H1 (cell line): Measurements from ENCODE around the gene DAB2IP. TPM values are rescaled to one million over a fixed set of nuclear protein-coding genes. Genes with fewer than 3 reads are reported as not detected.

Source experiments
- CTCF ChIA-PET: fragments of 300-600 bp; sonication (Branson Sonifier 250); formaldehyde crosslinking; loops from one replicate; lab custom pipeline; 2021; ENCODE audit not compliant: partially characterized antibody; lab: Charles Lee
- POLR2A ChIA-PET: fragments of 300-600 bp; sonication (Branson Sonifier 250); formaldehyde crosslinking; loops from one replicate; lab custom pipeline; 2021; ENCODE audit warnings: inconsistent platforms; ENCODE audit not compliant: partially characterized antibody; lab: Charles Lee
- DNase-seq, 2 experiments: peaks; one replicate each; pipeline versions ENCODE4 v3.0.0 to v3.0.0-alpha.2; 2010 to 2022; ENCODE audit warnings: low spot score in 2 of 2, low read depth in 1 of 2, mixed read lengths in 1 of 2
- FAIRE-seq: peaks from 2 replicates; lab custom pipeline; 2011; peaks lifted over from hg19 to GRCh38; lab: Jason Lieb, UNC
- H2AFZ ChIP-seq: 2 replicates; pipeline ENCODE4 v1.8.1; 2012; ENCODE audit warnings: low read length, inconsistent platforms
- H2AK5ac ChIP-seq: 2 replicates; pipeline ENCODE4 v1.6.1; 2013; ENCODE audit warnings: low read depth, low read length
- H2BK120ac ChIP-seq: replicated peaks from 2 replicates; pipeline ENCODE3; 2013; ENCODE audit warnings: low read depth, low read length, inconsistent platforms
- H2BK12ac ChIP-seq: 2 replicates; pipeline ENCODE4 v1.6.1; 2013; ENCODE audit warnings: low read depth, low read length
- H2BK15ac ChIP-seq: 2 replicates; pipeline ENCODE4 v1.6.1; 2013; ENCODE audit warnings: low read length
- H2BK20ac ChIP-seq: 2 replicates; pipeline ENCODE4 v1.6.1; 2013; ENCODE audit warnings: low read length
- H2BK5ac ChIP-seq: 2 replicates; pipeline ENCODE4 v1.6.1; 2013; ENCODE audit warnings: low read depth, low read length
- H3K14ac ChIP-seq: 2 replicates; pipeline ENCODE4 v1.6.1; 2013; ENCODE audit warnings: inconsistent platforms; ENCODE audit not compliant: insufficient read length
- H3K18ac ChIP-seq: 2 replicates; pipeline ENCODE4 v1.6.1; 2013; ENCODE audit warnings: low read length; ENCODE audit errors: extremely low read depth
- H3K23ac ChIP-seq: 2 replicates; pipeline ENCODE4 v1.6.1; 2013; ENCODE audit warnings: inconsistent platforms; ENCODE audit not compliant: insufficient read length
- H3K23me2 ChIP-seq: 2 replicates; pipeline ENCODE4 v1.6.1; 2013; ENCODE audit warnings: low read depth, low read length
- H3K27ac ChIP-seq: 2 replicates; pipeline ENCODE4 v1.6.1; 2011; ENCODE audit warnings: low read depth, low read length, inconsistent platforms
- H3K27me3 ChIP-seq, 4 experiments: replicated peaks in 1 of 4; 1 replicate in 1 of 4; 2 replicates in 3 of 4; pipeline versions ENCODE4 v1.6.1 to v1.8.1; 2011 to 2013; ENCODE audit warnings: low read length in 3 of 4, mild to moderate bottlenecking in 3 of 4, inconsistent platforms in 2 of 4, mixed read lengths in 2 of 4, moderate library complexity in 1 of 4; ENCODE audit not compliant: control insufficient read depth in 3 of 4, insufficient read depth in 3 of 4; ENCODE audit errors: extremely low read depth in 1 of 4
- H3K36me3 ChIP-seq, 4 experiments: 2 replicates each; pipeline versions ENCODE4 v1.6.1 to v1.8.1; 2011 to 2013; ENCODE audit warnings: mild to moderate bottlenecking in 4 of 4, low read length in 3 of 4, moderate library complexity in 2 of 4, control low read depth in 1 of 4, inconsistent platforms in 1 of 4; ENCODE audit not compliant: insufficient read depth in 4 of 4, control insufficient read depth in 2 of 4
- H3K4ac ChIP-seq: replicated peaks from 2 replicates; pipeline ENCODE3; 2013; ENCODE audit warnings: low read length, low read depth, mixed read lengths, inconsistent platforms; ENCODE audit not compliant: insufficient read length
- H3K4me1 ChIP-seq, 4 experiments: replicated peaks in 1 of 4; 1 replicate in 1 of 4; 2 replicates in 3 of 4; pipeline versions ENCODE4 v1.6.1 to v1.8.1; 2011 to 2013; ENCODE audit warnings: low read length in 3 of 4, inconsistent platforms in 2 of 4, mixed read lengths in 1 of 4; ENCODE audit not compliant: insufficient read depth in 4 of 4, control insufficient read depth in 3 of 4
- H3K4me2 ChIP-seq, 2 experiments: 2 replicates each; pipeline versions ENCODE4 v1.6.1 to v1.8.1; 2011 to 2013; ENCODE audit warnings: low read depth in 2 of 2, low read length in 2 of 2, control low read depth in 1 of 2, inconsistent platforms in 1 of 2, mild to moderate bottlenecking in 1 of 2; ENCODE audit not compliant: insufficient read depth in 1 of 2
- H3K4me3 ChIP-seq, 4 experiments: fragments of 200-600, 300-600 bp in 1 of 4; sonication (generic), shearing (Covaris generic), sonication (Bioruptor Twin) in 1 of 4; 2 replicates each; pipeline versions ENCODE4 v1.5.1 to v1.8.1; 2011 to 2016; ENCODE audit warnings: low read length in 4 of 4, low read depth in 3 of 4, control low read depth in 2 of 4, inconsistent platforms in 2 of 4, mild to moderate bottlenecking in 2 of 4, mixed read lengths in 1 of 4, moderate library complexity in 1 of 4; ENCODE audit not compliant: insufficient read depth in 2 of 4; ENCODE audit errors: extremely low read depth in 1 of 4
- H3K56ac ChIP-seq: replicated peaks from 2 replicates; pipeline ENCODE3; 2013; ENCODE audit warnings: low read depth, mild to moderate bottlenecking, mixed read lengths, low read length, inconsistent platforms; ENCODE audit not compliant: insufficient read length
- H3K79me1 ChIP-seq: 2 replicates; pipeline ENCODE4 v1.6.1; 2013; ENCODE audit warnings: low read depth, low read length, control low read depth
- H3K79me2 ChIP-seq, 2 experiments: 2 replicates each; pipeline versions ENCODE4 v1.6.1 to v1.8.1; 2012 to 2013; ENCODE audit warnings: low read length in 2 of 2, mild to moderate bottlenecking in 2 of 2, inconsistent platforms in 1 of 2; ENCODE audit not compliant: insufficient read depth in 2 of 2, control insufficient read depth in 1 of 2
- H3K9ac ChIP-seq, 4 experiments: replicated peaks in 1 of 4; 1 replicate in 1 of 4; 2 replicates in 3 of 4; pipeline versions ENCODE4 v1.6.1 to v1.8.1; 2011 to 2013; ENCODE audit warnings: low read depth in 3 of 4, low read length in 3 of 4, control low read depth in 2 of 4, mild to moderate bottlenecking in 2 of 4, moderate library complexity in 2 of 4, inconsistent platforms in 1 of 4; ENCODE audit errors: extremely low read depth in 1 of 4
- H3K9me3 ChIP-seq, 2 experiments: 2 replicates each; pipeline versions ENCODE4 v1.6.1 to v1.8.1; 2012 to 2013; ENCODE audit warnings: mild to moderate bottlenecking in 2 of 2, moderate library complexity in 2 of 2, control low read depth in 1 of 2, inconsistent platforms in 1 of 2, low read depth in 1 of 2, low read length in 1 of 2, mixed read lengths in 1 of 2; ENCODE audit not compliant: insufficient read depth in 2 of 2
- H4K20me1 ChIP-seq, 2 experiments: replicated peaks in 1 of 2; 2 replicates each; pipeline versions ENCODE3 to v1.8.1; 2011 to 2013; ENCODE audit warnings: inconsistent platforms in 2 of 2, low read length in 2 of 2, mild to moderate bottlenecking in 1 of 2; ENCODE audit not compliant: insufficient read depth in 2 of 2, control insufficient read depth in 1 of 2
- H4K5ac ChIP-seq: 2 replicates; pipeline ENCODE4 v1.6.1; 2013; ENCODE audit warnings: low read length, low read depth, mixed read lengths, inconsistent platforms; ENCODE audit not compliant: insufficient read length
- H4K8ac ChIP-seq: 2 replicates; pipeline ENCODE4 v1.8.0; 2013; ENCODE audit warnings: mild to moderate bottlenecking, moderate library complexity, low read length, inconsistent platforms; ENCODE audit not compliant: insufficient read depth; ENCODE audit errors: extremely low read depth
- H4K91ac ChIP-seq: replicated peaks from 2 replicates; pipeline ENCODE3; 2013; ENCODE audit warnings: low read length, mixed read lengths, inconsistent platforms; ENCODE audit not compliant: insufficient read length
- BACH1 ChIP-seq: IDR thresholded peaks from 2 replicates; pipeline ENCODE4 v1.6.1; 2012; ENCODE audit warnings: low read length, improper control_type of control experiment
- CBX5 ChIP-seq: fragments of 300-800, 300-1000 bp; sonication (generic); IDR thresholded peaks from 2 replicates; pipeline ENCODE4 v1.7.1; 2016; ENCODE audit warnings: antibody characterized with exemption, low read length, low read depth
- CBX8 ChIP-seq: fragments of 300-800, 300-1000 bp; sonication (generic); IDR thresholded peaks from 2 replicates; pipeline ENCODE4 v1.7.1; 2016; ENCODE audit warnings: low read depth, low read length, borderline replicate concordance
- JUN ChIP-seq: IDR thresholded peaks from 2 replicates; pipeline ENCODE4 v1.6.1; 2011; ENCODE audit warnings: low read depth, mild to moderate bottlenecking, improper control_type of control experiment, low read length
- POLR2AphosphoS5 ChIP-seq: IDR thresholded peaks from 2 replicates; pipeline ENCODE4 v1.6.1; 2011; ENCODE audit warnings: low read depth, low read length
- RBBP5 ChIP-seq: IDR thresholded peaks from 2 replicates; pipeline ENCODE4 v1.7.1; 2012; ENCODE audit warnings: low read depth, mild to moderate bottlenecking, inconsistent platforms, low read length, moderate library complexity, borderline replicate concordance
- SAP30 ChIP-seq: fragments of 300-600 bp; sonication (generic); IDR thresholded peaks from 2 replicates; pipeline ENCODE4 v1.7.1; 2012; ENCODE audit warnings: low read length, moderate library complexity, mild to moderate bottlenecking, inconsistent platforms; ENCODE audit not compliant: insufficient read depth, insufficient replicate concordance
- SP2 ChIP-seq: IDR thresholded peaks from 2 replicates; pipeline ENCODE4 v1.6.1; 2012; ENCODE audit warnings: mild to moderate bottlenecking, low read length, inconsistent platforms
- WGBS, 2 experiments: shearing (Covaris generic) in 1 of 2; methylation state at CpG; one replicate each; pipeline versions ENCODE4 v1.1.6 to v1.1.7; 2013 to 2015; ENCODE audit warnings: low lambda C conversion rate in 2 of 2, mixed read lengths in 2 of 2, inconsistent platforms in 1 of 2, low coverage in 1 of 2, missing lambda C conversion rate in 1 of 2; ENCODE audit not compliant: insufficient replicate concordance in 2 of 2, insufficient coverage in 1 of 2, insufficient read length in 1 of 2; ENCODE audit errors: extremely low coverage in 1 of 2, missing lambda C conversion rate in 1 of 2; 5-methylcytosine and 5-hydroxymethylcytosine counted together
- polyA plus RNA-seq, 7 experiments: library from polyadenylated mRNA; depleted of rRNA in 3 of 7; stranded (reverse) in 5 of 7; unstranded in 2 of 7; fragments of >200 nt in 5 of 7; fragments of 200-250 nt in 2 of 7; gene quantifications; 1 replicate in 5 of 7; 2 replicates in 1 of 7; 4 replicates in 1 of 7; pipeline versions ENCODE4 v1.2.1 to v1.2.3, GENCODE V29; 2011 to 2013; ENCODE audit warnings: missing spikeins in 2 of 7, mixed read lengths in 2 of 7
- total RNA-seq: library from RNA; stranded (reverse); fragmentation: NEBNext Ultra II Directional; extraction: Animal tissue kit (Norgen Biotek cat#: 25700); gene quantifications from 2 replicates; pipeline ENCODE4 v1.2.1, GENCODE V29; 2021
- TF ChIP-seq, protein P1 (sequence below): IDR thresholded peaks from 2 replicates; pipeline ENCODE4 v1.6.1; 2012; ENCODE audit warnings: low read length, inconsistent platforms
- TF ChIP-seq, protein P2 (sequence below): IDR thresholded peaks from 2 replicates; pipeline ENCODE4 v1.6.1; 2011; ENCODE audit warnings: low read length, improper control_type of control experiment

Gene DAB2IP
- total and polyA plus RNA-seq, 2 of the 8 experiments (the other 6 are each of a cell fraction or from before 2014, with no cell fraction given), result 19.7 to 39.5 TPM

DNA sequence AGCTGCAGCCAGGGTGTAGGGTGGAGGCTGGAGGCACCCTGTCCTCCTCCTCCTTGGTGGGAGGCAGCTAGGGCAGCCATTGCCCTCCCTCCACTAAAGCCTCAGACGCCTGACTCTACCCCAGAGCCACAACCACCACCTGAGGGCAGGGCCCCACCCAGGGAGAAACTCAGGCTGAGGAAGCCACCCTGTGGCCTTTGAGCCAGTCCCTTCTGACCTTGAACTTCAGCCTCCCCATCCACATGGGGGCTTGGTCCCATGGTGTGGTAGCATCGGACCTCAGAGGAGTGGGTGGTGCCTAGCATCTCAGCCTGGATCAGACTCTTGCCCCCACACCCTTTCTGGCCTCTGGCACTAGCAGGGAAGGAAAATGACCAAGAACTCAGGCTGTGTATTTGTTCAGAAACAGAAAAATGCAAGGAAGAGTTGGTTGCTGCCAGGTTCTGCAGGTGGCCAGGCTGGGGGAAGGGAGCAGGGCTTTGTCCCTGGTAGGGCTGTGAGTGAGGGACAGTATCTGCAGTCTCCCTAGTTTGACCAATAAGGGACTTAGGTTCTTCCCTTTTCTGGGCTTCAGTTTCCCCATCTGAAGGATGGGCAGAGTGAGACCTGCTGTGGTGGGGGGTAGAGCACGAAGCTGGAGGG lies 3.2 kb downstream of the DAB2IP start:
- Histone ChIP-seq H4K91ac (no peak overlapping the region), H3K27me3 (peaks cover 0 to 7% (median 0%) of the 10 kb centered on the region in 4 experiments; a peak in 2 of 7 replicates), H3K4me3 (no peak overlapping the region), H2BK5ac (no peak overlapping the region), H3K36me3 (no peaks in the 10 kb centered on the region), H3K23ac (no peak overlapping the region), H3K9ac (no peak overlapping the region), H4K8ac (no peak overlapping the region), H2AFZ (no peak overlapping the region), H3K9me3 (no peaks in the 10 kb centered on the region), H3K79me2 (peaks cover 3 to 40% of the 10 kb centered on the region in 2 experiments; a peak in 3 of 4 replicates), H2BK120ac (no peak overlapping the region), H3K27ac (no peak overlapping the region), H2AK5ac (no peak overlapping the region), H3K18ac (no peak overlapping the region), H3K14ac (no peak overlapping the region), H2BK15ac (no peak overlapping the region), H2BK20ac (no peak overlapping the region), H3K79me1 (peaks cover 23% of the 10 kb centered on the region), H2BK12ac (no peak overlapping the region), H4K5ac (no peak overlapping the region), H4K20me1 (peaks cover 14 to 30% of the 10 kb centered on the region in 2 experiments), H3K4me1 (peaks cover 4 to 34% (median 22%) of the 10 kb centered on the region in 4 experiments), H3K4ac (no peak overlapping the region), H3K4me2 (no peak overlapping the region), H3K23me2 (peaks cover 17% of the 10 kb centered on the region; the same call in 1 of the 2 replicates), H3K56ac (no peak overlapping the region)
- ChIA-PET CTCF (interaction anchor here (0.6 to 5.0 kb wide), 12 partner anchors 10 to 388 kb away, joined by 3 to 28 read pairs (median 4); no protein-coding TSS in a partner anchor), POLR2A (interaction anchor here (1.0 kb wide), 1 partner anchor 57 kb away, joined by 4 read pairs; no protein-coding TSS in a partner anchor)
- FAIRE-seq (no peak), DNase-seq (no peak)
- 84% methylated on average over 3 of the region's 3 CpGs; no CpG with 5 or more reads in 1 of the 2 experiments for WGBS, 2 experiments
- TF ChIP-seq RBBP5, result no peak
- TF ChIP-seq, protein P1, sequence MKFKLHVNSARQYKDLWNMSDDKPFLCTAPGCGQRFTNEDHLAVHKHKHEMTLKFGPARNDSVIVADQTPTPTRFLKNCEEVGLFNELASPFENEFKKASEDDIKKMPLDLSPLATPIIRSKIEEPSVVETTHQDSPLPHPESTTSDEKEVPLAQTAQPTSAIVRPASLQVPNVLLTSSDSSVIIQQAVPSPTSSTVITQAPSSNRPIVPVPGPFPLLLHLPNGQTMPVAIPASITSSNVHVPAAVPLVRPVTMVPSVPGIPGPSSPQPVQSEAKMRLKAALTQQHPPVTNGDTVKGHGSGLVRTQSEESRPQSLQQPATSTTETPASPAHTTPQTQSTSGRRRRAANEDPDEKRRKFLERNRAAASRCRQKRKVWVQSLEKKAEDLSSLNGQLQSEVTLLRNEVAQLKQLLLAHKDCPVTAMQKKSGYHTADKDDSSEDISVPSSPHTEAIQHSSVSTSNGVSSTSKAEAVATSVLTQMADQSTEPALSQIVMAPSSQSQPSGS, result no peak
- no peak for TF ChIP-seq BACH1
- TF ChIP-seq JUN, result no peak
- TF ChIP-seq SP2, result no peak
- TF ChIP-seq CBX5, result no peak
- TF ChIP-seq SAP30, result no peak
- no peak for TF ChIP-seq CBX8
- TF ChIP-seq, protein P2, sequence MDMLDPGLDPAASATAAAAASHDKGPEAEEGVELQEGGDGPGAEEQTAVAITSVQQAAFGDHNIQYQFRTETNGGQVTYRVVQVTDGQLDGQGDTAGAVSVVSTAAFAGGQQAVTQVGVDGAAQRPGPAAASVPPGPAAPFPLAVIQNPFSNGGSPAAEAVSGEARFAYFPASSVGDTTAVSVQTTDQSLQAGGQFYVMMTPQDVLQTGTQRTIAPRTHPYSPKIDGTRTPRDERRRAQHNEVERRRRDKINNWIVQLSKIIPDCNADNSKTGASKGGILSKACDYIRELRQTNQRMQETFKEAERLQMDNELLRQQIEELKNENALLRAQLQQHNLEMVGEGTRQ, result no peak
- no peak for TF ChIP-seq POLR2AphosphoS5
